Measurements from ENCODE around the gene PTPRD.

DNA sequence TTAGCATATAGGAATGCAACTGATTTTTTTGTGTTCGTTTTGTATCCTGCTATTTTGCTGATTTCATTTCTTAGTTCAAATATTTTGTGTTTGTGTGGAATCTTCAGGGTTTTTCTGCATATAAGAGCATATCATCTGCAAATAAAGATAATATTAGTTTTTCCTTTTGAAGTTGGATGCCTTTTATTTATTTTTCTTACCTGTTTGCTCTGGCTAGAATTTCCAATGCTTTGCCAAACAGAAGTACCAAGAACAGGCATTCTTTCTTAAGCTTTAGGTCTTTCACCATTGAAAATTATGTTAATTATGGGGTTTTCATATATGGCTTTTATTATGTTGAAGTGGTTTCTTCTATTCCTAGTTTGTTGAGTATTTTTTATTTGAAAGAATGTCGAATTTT is 2308.1 kb downstream of the PTPRD start:
- TF ChIP-seq, protein P1, sequence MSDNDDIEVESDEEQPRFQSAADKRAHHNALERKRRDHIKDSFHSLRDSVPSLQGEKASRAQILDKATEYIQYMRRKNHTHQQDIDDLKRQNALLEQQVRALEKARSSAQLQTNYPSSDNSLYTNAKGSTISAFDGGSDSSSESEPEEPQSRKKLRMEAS (CRISPR knock-in tag; IDR thresholded peaks at IDR 0.05): no peak
- no peak for TF ChIP-seq CREB1 (CRISPR knock-in tag; IDR thresholded peaks at IDR 0.05)
- no peak for TF ChIP-seq TCF7 (CRISPR knock-in tag; IDR thresholded peaks at IDR 0.05; ENCODE audit: low read depth)
- TF ChIP-seq, protein P2, sequence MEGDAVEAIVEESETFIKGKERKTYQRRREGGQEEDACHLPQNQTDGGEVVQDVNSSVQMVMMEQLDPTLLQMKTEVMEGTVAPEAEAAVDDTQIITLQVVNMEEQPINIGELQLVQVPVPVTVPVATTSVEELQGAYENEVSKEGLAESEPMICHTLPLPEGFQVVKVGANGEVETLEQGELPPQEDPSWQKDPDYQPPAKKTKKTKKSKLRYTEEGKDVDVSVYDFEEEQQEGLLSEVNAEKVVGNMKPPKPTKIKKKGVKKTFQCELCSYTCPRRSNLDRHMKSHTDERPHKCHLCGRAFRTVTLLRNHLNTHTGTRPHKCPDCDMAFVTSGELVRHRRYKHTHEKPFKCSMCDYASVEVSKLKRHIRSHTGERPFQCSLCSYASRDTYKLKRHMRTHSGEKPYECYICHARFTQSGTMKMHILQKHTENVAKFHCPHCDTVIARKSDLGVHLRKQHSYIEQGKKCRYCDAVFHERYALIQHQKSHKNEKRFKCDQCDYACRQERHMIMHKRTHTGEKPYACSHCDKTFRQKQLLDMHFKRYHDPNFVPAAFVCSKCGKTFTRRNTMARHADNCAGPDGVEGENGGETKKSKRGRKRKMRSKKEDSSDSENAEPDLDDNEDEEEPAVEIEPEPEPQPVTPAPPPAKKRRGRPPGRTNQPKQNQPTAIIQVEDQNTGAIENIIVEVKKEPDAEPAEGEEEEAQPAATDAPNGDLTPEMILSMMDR (IDR thresholded peaks at IDR 0.05): no peak
- no peak for TF ChIP-seq TP53 (CRISPR knock-in tag; IDR thresholded peaks at IDR 0.05)
- TF ChIP-seq SMAD4 (CRISPR knock-in tag; IDR thresholded peaks at IDR 0.05): no peak
- TF ChIP-seq KAT7 (CRISPR knock-in tag; IDR thresholded peaks at IDR 0.05; ENCODE audit: borderline replicate concordance): no peak
- TF ChIP-seq MYBL2 (CRISPR knock-in tag; IDR thresholded peaks at IDR 0.05): no peak
